Ovary (tissue), 9 donors: ENCODE measurements around the gene RXRG. TPM values are rescaled to one million over a fixed set of nuclear protein-coding genes. Genes with fewer than 3 reads are reported as not detected.

Experiments
- DNase-seq, 5 donors: peaks; one replicate each; pipeline ENCODE4 v3.0.0-alpha.2; 2019 to 2020
- H3K27ac ChIP-seq, 2 donors: fragments of 200-600 bp; one replicate each; pipeline versions ENCODE4 v1.5.1 to v1.8.0; 2019 to 2022
- H3K27me3 ChIP-seq: fragments of 200-600 bp; one replicate; pipeline ENCODE4 v1.8.0; 2022
- H3K36me3 ChIP-seq: fragments of 200-600 bp; sonication (generic); one replicate; pipeline ENCODE4 v1.5.1; 2019
- H3K4me1 ChIP-seq: one replicate; pipeline ENCODE4 v1.8.1; 2013; ENCODE audit warnings: mild to moderate bottlenecking, moderate library complexity; ENCODE audit not compliant: insufficient read depth
- H3K4me3 ChIP-seq: fragments of 200-600 bp; sonication (generic); one replicate; pipeline ENCODE4 v1.5.1; 2017
- H3K9me3 ChIP-seq, 2 donors: fragments of 200-600 bp in 1 of 2; sonication (generic) in 1 of 2; one replicate each; pipeline versions ENCODE4 v1.5.1 to v1.8.1; 2013 to 2019; ENCODE audit warnings: mild to moderate bottlenecking in 1 of 2, moderate library complexity in 1 of 2
- CTCF ChIP-seq, 3 donors: fragments of 450-650 bp in 2 of 3; fragments of 200-600 bp in 1 of 3; IDR thresholded peaks; one replicate each; pipeline versions ENCODE4 v1.5.1 to v1.8.0; 2016 to 2022; ENCODE audit warnings: antibody characterized with exemption in 3 of 3, mild to moderate bottlenecking in 1 of 3
- EP300 ChIP-seq: sonication (generic); formaldehyde crosslinking; IDR thresholded peaks from one replicate; pipeline ENCODE4 v1.6.1; 2017; ENCODE audit warnings: antibody characterized with exemption
- POLR2A ChIP-seq: fragments of 450-650 bp; IDR thresholded peaks from one replicate; pipeline ENCODE4 v1.6.1; 2017; ENCODE audit warnings: antibody characterized with exemption, mild to moderate bottlenecking, moderate library complexity
- WGBS, 3 donors: extraction: QIAGEN DNeasy Blood & Tissue Kit in 1 of 3; methylation state at CpG; one replicate each; pipeline versions ENCODE4 v1.1.5 to v1.1.7; 2013 to 2017; 5-methylcytosine and 5-hydroxymethylcytosine counted together
- intact Hi-C, 4 donors: fragments of 100-400 bp; cut with DNase I; formaldehyde crosslinking; loops; one replicate each; pipeline versions ENCODE4 v1.11.0 to v1.15.1; 2022 to 2023
- polyA plus RNA-seq, 2 donors: library from polyadenylated mRNA; stranded (reverse); fragments of 200-250 nt in 1 of 2; fragments of 350-450 nt in 1 of 2; fragmentation: Illumina TruSeq in 1 of 2; extraction: RNeasy Lipid Tissue Mini Kit (QIAGEN cat#74804) in 1 of 2; gene quantifications; one replicate each; pipeline ENCODE4 v1.2.3, GENCODE V29; 2013 to 2014
- total RNA-seq, 7 donors: library from RNA; depleted of rRNA in 2 of 7; stranded (reverse); fragments of >200 nt in 2 of 7; fragmentation: NEBNext Ultra II Directional in 3 of 7; extraction: Animal tissue kit (Norgen Biotek cat#: 25700) in 3 of 7; gene quantifications; one replicate each; pipeline versions ENCODE4 v1.1.0 to v1.2.4, GENCODE V29; 2016 to 2023
- donor health status: DM: no; HTN: no; CAD: no; lungs with moderate emphysema.
- donor health status: DM: no; HTN: no; CAD: no.
- donor health status: Bipolar disorder and iron deficiency.
- donor health status: DM: yes; HTN: yes; CAD: no.
- donor health status: DM: no; HTN: no; CAD: no.
- donor health status: DM: yes; HTN: yes; CAD: no.

Gene RXRG
- total and polyA plus RNA-seq, 9 donors: 0.80 to 6.6 (median 1.8) TPM; not detected in 1

- intact Hi-C loops: no loop called here
- no peak overlapping the region for H3K27ac ChIP-seq
- no peak for DNase-seq
- 86 to 94% (median 91%) methylated on average over 5 of the region's 5 CpGs for WGBS, 3 donors
- H3K4me1 ChIP-seq: peaks cover 2% of the 10 kb centered on the region
- H3K36me3 ChIP-seq: no peaks in the 10 kb centered on the region
- H3K4me3 ChIP-seq: no peak overlapping the region
- no peaks in the 10 kb centered on the region for H3K27me3 ChIP-seq
- no peak for TF ChIP-seq EP300
- TF ChIP-seq POLR2A: no peak
- no peak for TF ChIP-seq CTCF (IDR thresholded peaks at IDR 0.05)
- no peaks in the 10 kb centered on the region for H3K9me3 ChIP-seq
Measured at GRCh38 chr1:165485716-165486115, 40.8 kb upstream of the RXRG start.

GRCh38 chr1:165484532-165484931 is 39.6 kb upstream of the RXRG start:
- no peaks in the 10 kb centered on the region for H3K27me3 ChIP-seq
- no peak for DNase-seq
- intact Hi-C loops: no loop called here
- no peak overlapping the region for H3K27ac ChIP-seq
- no peaks in the 10 kb centered on the region for H3K4me1 ChIP-seq
- no peaks in the 10 kb centered on the region for H3K36me3 ChIP-seq
- 93 to 97% (median 97%) methylated on average over 1 of the region's 1 CpG for WGBS, 3 donors
- H3K4me3 ChIP-seq: no peak overlapping the region
- no peaks in the 10 kb centered on the region for H3K9me3 ChIP-seq
- TF ChIP-seq CTCF (IDR thresholded peaks at IDR 0.05) (no peak), EP300 (no peak), POLR2A (no peak)

DNA sequence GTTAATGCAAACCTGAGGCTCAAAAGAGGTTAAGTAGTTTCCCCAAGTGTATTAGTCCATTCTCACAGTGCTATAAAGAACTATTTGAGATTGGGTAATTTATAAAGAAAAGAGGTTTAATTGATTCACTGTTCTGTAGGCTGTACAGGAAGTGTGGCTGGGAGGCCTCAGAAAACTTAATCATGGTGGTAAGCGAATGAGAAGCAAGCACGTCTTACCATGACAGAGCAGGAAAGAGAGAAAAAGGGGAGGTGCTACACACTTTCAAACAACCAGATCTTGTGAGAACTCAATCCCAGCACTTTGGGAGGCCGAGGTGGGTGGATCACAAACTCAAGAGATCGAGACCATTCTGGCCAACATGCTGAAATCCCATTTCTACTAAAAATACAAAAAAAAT is 38.5 kb upstream of the RXRG start:
- H3K9me3 ChIP-seq: no peaks in the 10 kb centered on the region
- WGBS, 3 donors: 95 to 98% (median 96%) methylated on average over 4 of the region's 4 CpGs
- H3K4me1 ChIP-seq: no peaks in the 10 kb centered on the region
- no peak overlapping the region for H3K27ac ChIP-seq
- no peak overlapping the region for H3K4me3 ChIP-seq
- no peak for DNase-seq
- intact Hi-C loops: no loop called here
- no peaks in the 10 kb centered on the region for H3K27me3 ChIP-seq
- no peaks in the 10 kb centered on the region for H3K36me3 ChIP-seq
- TF ChIP-seq POLR2A (no peak), CTCF (IDR thresholded peaks at IDR 0.05) (no peak), EP300 (no peak)

DNA sequence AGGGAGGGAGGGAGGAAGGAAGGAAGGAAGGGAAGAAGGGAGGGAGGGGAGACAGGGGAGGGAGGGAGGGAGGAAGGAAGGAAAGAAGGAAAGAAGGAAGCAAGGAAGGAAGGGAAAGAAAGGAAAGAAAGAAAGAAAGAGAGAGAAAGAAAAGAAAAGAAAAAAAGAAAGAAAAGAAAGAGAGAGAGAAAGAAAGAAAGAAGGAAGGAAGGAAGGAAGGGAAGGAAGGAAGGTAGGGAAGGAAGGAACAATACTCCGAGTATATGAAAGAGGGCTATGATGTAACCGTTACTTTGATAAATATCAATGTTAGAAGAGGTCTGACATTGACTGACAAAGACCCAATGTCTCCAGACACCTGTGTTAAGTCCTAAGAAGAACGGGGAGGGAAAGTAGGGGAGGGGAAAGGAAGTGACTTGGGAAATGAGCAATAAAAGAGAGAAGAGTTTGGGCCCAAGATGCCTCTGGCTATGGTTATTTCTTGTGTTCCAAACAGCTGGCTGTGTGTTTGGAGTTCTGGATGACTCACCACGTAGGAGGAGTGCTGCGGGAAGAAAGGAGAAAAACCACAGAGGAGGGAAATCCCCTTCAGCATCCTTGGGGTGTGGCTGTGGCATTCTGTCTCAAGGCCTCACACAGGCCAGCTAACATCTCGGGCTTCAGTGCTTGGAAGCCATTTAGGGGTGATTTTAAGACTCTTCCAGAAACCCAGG is 37.0 kb upstream of the RXRG start:
- Histone ChIP-seq H3K4me1 (no peaks in the 10 kb centered on the region), H3K36me3 (no peaks in the 10 kb centered on the region), H3K4me3 (no peak overlapping the region), H3K27me3 (no peaks in the 10 kb centered on the region), H3K9me3 (no peaks in the 10 kb centered on the region), H3K27ac (no peak overlapping the region)
- WGBS, 3 donors: 24 to 28% (median 25%) methylated on average over 6 of the region's 6 CpGs
- peak in 4 of 5 donors; percentile 14 to 46 (median 28) for DNase-seq
- intact Hi-C loops: no loop called here
- TF ChIP-seq EP300: no peak
- no peak for TF ChIP-seq CTCF (IDR thresholded peaks at IDR 0.05)
- no peak for TF ChIP-seq POLR2A
